ENCODE results near the gene ENOX1. TPM values are rescaled to one million over a fixed set of nuclear protein-coding genes. Genes with fewer than 3 reads are reported as not detected.

ENOX1 gene
- total RNA-seq, 2 donors from 2014 or later = 0.33 TPM; not detected in 1

DNA sequence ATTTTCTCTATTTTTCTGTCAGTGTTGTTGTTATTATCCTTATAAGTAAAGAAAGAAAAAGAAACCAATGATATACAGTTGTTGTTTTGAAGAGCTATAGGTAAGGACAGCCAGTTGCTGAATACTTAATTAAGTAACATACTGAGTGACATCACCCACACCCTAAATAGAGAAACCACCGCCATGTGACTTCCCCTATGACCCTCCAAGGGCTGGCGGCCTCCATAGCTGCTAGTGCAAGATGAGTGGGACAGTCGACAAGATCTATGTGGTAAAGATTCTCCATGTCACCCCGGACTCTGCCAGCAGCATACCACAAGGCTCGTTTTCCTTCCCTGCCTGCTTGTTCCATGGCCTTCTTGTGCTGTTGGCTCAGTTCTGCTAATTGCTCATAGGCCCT lies 542.3 kb downstream of the ENOX1 start:
- no peaks in the 10 kb centered on the region for H3K36me3 ChIP-seq (ENCODE audit: control insufficient read depth, insufficient read depth, low read length)
- DNase-seq = no peak
- Mint-ChIP-seq H3K4me3 (no peak overlapping the region), H3K27me3 (ENCODE audit: insufficient read depth) (peaks cover 2% of the 10 kb centered on the region), H3K27ac (no peak overlapping the region), H3K9me3 (no peaks in the 10 kb centered on the region), H3K36me3 (ENCODE audit: low read depth) (no peaks in the 10 kb centered on the region), H3K4me1 (no peaks in the 10 kb centered on the region)
- H3K27ac ChIP-seq (ENCODE audit: low read depth, low read length) = no peak overlapping the region
- TF ChIP-seq CTCF (conservative IDR thresholded peaks at IDR 0.05) = no peak
- 94 to 98% methylated on average over 2 to 5 of the region's 5 CpGs for WGBS, 2 experiments (ENCODE audit: insufficient coverage in 1 of 2, insufficient read length in 1 of 2)
- no peaks in the 10 kb centered on the region for H3K27me3 ChIP-seq (ENCODE audit: control insufficient read depth, insufficient read depth, low read length, poor library complexity, severe bottlenecking)
- H3K4me1 ChIP-seq (ENCODE audit: control insufficient read depth, insufficient read depth, low read length) = no peaks in the 10 kb centered on the region
- H3K4me3 ChIP-seq (ENCODE audit: low read length) = no peak overlapping the region
- no peak overlapping the region for H3K9ac ChIP-seq (ENCODE audit: extremely low read depth, low read length, poor library complexity, severe bottlenecking)
- no peaks in the 10 kb centered on the region for H3K9me3 ChIP-seq (ENCODE audit: control insufficient read depth, low read length)

DNA sequence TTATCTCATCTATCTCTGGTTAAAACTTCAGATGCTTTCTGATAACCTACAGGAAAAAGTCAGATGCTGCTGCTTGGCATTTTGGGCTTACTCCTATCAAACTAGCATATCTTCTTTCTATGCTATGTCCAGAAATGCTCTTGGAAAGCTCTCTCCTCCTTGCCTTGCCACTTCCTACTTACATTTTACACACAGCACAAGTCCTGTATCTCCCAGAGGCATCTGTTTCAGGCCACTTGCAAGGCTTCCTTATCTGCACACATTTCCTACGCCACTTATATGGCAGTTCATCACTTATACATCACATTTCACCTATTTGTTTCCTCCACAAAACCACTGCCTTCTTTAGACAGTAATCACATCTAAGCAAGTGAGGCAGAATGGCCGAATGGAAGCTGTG lies 543.1 kb downstream of the ENOX1 start:
- H3K27me3 Mint-ChIP-seq (ENCODE audit: insufficient read depth) = peaks cover 2% of the 10 kb centered on the region
- no peaks in the 10 kb centered on the region for H3K36me3 ChIP-seq (ENCODE audit: control insufficient read depth, insufficient read depth, low read length)
- H3K27ac Mint-ChIP-seq = no peak overlapping the region
- no peak overlapping the region for H3K9ac ChIP-seq (ENCODE audit: extremely low read depth, low read length, poor library complexity, severe bottlenecking)
- no peak overlapping the region for H3K4me3 Mint-ChIP-seq
- no peaks in the 10 kb centered on the region for H3K9me3 ChIP-seq (ENCODE audit: control insufficient read depth, low read length)
- TF ChIP-seq CTCF (conservative IDR thresholded peaks at IDR 0.05) = no peak
- no peak overlapping the region for H3K4me3 ChIP-seq (ENCODE audit: low read length)
- no peak for DNase-seq
- H3K9me3 Mint-ChIP-seq = no peaks in the 10 kb centered on the region
- H3K4me1 ChIP-seq (ENCODE audit: control insufficient read depth, insufficient read depth, low read length) = no peaks in the 10 kb centered on the region
- H3K36me3 Mint-ChIP-seq (ENCODE audit: low read depth) = no peaks in the 10 kb centered on the region
- H3K4me1 Mint-ChIP-seq = no peaks in the 10 kb centered on the region
- H3K27ac ChIP-seq (ENCODE audit: low read depth, low read length) = no peak overlapping the region
- no peaks in the 10 kb centered on the region for H3K27me3 ChIP-seq (ENCODE audit: control insufficient read depth, insufficient read depth, low read length, poor library complexity, severe bottlenecking)
- WGBS, 2 experiments (ENCODE audit: insufficient coverage in 1 of 2, insufficient read length in 1 of 2) = 89 to 92% methylated on average over 2 of the region's 2 CpGs

- no peak overlapping the region for H3K4me3 ChIP-seq (ENCODE audit: low read length)
- no peak overlapping the region for H3K27ac Mint-ChIP-seq
Measured at GRCh38 chr13:43242040-43242439, 544.7 kb downstream of the ENOX1 start.

More at GRCh38 chr13:43242040-43242439, 544.7 kb downstream of the ENOX1 start:
- H3K4me3 Mint-ChIP-seq = no peak overlapping the region
- H3K9me3 Mint-ChIP-seq = no peaks in the 10 kb centered on the region
- Histone ChIP-seq H3K4me1 (ENCODE audit: control insufficient read depth, insufficient read depth, low read length) (no peaks in the 10 kb centered on the region), H3K9ac (ENCODE audit: extremely low read depth, low read length, poor library complexity, severe bottlenecking) (no peak overlapping the region), H3K9me3 (ENCODE audit: control insufficient read depth, low read length) (no peaks in the 10 kb centered on the region), H3K36me3 (ENCODE audit: control insufficient read depth, insufficient read depth, low read length) (no peaks in the 10 kb centered on the region), H3K27ac (ENCODE audit: low read depth, low read length) (no peak overlapping the region), H3K27me3 (ENCODE audit: control insufficient read depth, insufficient read depth, low read length, poor library complexity, severe bottlenecking) (no peaks in the 10 kb centered on the region)
- H3K27me3 Mint-ChIP-seq (ENCODE audit: insufficient read depth) = peaks cover 2% of the 10 kb centered on the region
- no peak for DNase-seq
- TF ChIP-seq CTCF (conservative IDR thresholded peaks at IDR 0.05) = no peak
- no peaks in the 10 kb centered on the region for H3K36me3 Mint-ChIP-seq (ENCODE audit: low read depth)
- WGBS, 2 experiments (ENCODE audit: insufficient coverage in 1 of 2, insufficient read length in 1 of 2) = 90% methylated on average over 1 of the region's 1 CpG; no CpG with 5 or more reads in 1 of the 2 experiments
- H3K4me1 Mint-ChIP-seq = no peaks in the 10 kb centered on the region

Data from endodermal cell (in vitro differentiated cells).